GM19467 (cell line): ENCODE measurements around the gene LARP4.
"Not testable (repeated sequence)": the region's sequence is repeated elsewhere in the genome, so short reads cannot be mapped to it uniquely, and the experiment has no call there.

ENCODE experiments used
- ATAC-seq: cut with Tn5 transposase; IDR thresholded peaks from one replicate; pipeline ENCODE4 v1.9.1; 2021; ENCODE audit warnings: mild to moderate bottlenecking, moderate library complexity; ENCODE audit not compliant: unreplicated experiment

Gene LARP4

GRCh38 chr12:50520416-50521207, 119.9 kb downstream of the LARP4 start:
- ATAC-seq, result no peak

DNA sequence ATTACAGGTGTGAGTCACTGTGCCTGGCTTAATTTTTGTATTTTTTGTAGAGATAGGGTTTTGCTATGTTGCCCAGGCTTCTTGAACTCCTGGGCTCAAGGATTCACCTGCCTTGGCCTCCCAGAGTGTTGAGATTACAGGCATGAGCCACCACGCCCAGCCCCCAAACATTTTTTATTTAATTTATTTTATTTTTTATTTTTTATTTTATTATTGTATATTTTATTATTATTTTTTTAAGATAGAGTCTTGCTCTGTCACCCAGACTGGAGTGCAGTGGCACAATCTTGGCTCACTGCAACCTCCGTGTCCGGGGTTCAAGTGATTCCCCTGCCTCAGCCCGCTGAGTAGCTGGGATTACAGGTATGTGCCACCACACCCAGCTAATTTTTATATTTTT, 121.1 kb downstream of the LARP4 start:
- not testable (repeated sequence) for ATAC-seq

DNA sequence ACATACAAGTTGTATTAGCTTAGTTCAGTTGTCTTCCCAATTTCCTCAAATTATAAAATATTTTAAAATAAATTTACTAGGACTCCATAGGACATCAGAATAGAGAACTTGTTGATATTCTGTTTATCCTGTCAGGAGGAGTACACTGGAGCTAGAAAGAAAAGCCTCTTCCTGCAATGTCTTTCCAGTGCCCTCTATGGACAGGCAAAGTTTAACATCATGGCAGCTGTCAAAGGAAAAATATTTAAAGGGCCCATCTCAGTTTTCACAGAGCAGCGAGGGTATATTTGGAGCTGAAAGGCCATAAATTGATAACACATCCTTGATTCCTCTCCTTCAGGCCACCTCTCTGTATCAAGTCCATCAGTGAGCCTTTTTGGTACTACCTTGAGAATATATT, 123.1 kb downstream of the LARP4 start:
- ATAC-seq, result no peak

DNA sequence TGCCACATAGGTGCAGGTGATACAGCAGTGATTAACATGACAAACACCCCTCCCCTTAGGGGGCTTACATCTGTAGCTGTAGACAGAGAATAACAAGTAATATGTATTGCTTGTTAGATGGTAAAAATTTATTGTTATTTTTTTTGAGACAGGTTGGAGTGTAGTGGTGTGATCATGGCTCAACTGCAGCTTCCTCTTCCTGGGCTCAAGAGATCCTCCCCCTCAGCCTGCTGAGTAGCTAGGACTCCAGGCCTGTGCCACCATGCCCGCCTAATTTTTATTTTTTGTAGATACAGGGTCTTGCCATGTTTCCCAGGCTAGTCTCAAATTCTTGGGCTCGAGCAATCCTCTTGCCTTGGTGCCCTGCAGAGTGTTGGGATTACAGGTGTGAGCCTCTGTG, 123.9 kb downstream of the LARP4 start:
- no peak for ATAC-seq

DNA sequence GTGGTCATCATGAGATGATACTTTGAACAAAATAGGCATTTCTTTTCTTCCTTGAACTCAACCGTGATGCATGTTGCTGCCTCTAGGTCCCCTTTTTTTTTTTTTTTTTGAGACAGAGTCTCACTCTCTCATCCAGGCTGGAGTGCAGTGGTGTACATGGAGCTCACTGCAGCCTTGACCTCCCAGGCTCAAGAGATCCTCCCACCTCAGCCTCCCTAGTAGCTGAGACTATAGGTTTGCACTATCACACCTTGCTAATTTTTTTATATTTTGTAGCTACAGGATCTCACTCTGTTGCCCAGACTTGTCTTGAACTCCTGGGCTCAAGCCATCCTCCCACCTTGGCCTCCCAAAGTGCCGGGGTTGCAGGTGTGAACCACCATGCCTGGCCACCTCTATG, 124.7 kb downstream of the LARP4 start:
- no peak for ATAC-seq

DNA sequence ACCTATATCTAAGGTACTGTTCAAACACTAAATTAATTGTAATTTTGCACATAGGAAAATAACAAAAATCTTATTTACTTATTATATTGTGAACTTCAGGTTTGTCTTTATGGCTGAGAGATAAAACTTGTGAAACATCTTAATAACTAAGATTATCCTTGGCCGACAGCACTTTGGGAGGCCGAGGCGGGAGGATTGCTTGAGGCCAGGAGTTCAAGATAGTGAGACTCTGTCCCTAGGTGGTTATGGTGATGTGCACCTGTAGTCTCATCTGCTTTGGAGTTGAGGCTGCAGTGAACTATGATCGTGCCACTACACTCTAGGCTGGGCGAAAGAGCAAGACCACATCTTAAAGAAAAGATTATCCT, 126.7 kb downstream of the LARP4 start:
- ATAC-seq, result no peak

GRCh38 chr12:50528800-50529199, 128.1 kb downstream of the LARP4 start:
- ATAC-seq, result no peak

- no peak for ATAC-seq
Observed at GRCh38 chr12:50529345-50529744, 128.7 kb downstream of the LARP4 start.
